Lower leg skin (tissue), 3 donors: ENCODE results near the gene NBPF6.
"Not testable (repeated sequence)": the region's sequence is repeated elsewhere in the genome, so short reads cannot be mapped to it uniquely, and the experiment has no call there.

Experiments
- CTCF ChIP-seq, 3 donors: fragments of 450-650 bp; IDR thresholded peaks; one replicate each; pipeline ENCODE4 v1.5.1; 2016; ENCODE audit warnings: antibody characterized with exemption in 3 of 3, mild to moderate bottlenecking in 3 of 3, moderate library complexity in 2 of 3
- POLR2A ChIP-seq, 2 donors: fragments of 450-650 bp; IDR thresholded peaks; one replicate each; pipeline ENCODE4 v1.6.1; 2016 to 2017; ENCODE audit warnings: antibody characterized with exemption in 2 of 2, mild to moderate bottlenecking in 1 of 2, moderate library complexity in 1 of 2

DNA sequence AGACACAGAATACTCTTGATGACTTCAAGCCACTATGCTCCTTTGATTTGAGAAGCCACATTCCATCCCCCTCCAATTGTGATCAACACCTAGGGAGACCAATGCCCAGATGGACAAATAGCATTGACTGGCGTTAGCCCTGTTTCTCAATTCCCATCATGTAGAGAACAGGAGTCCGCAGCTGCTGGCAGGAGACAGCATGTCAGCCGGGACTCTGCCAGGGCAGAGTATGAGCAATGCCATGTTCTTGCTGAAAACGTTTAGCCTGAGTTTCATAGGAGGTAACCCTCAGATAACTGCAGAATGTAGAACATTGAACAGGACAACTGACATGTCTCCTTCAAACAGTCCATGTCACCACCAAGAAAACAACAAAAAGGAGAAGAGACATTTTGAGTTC is 20.6 kb downstream of the NBPF6 start:
- TF ChIP-seq CTCF, POLR2A (IDR thresholded peaks at IDR 0.05): not testable (repeated sequence)
